PC-3 (cell line): ENCODE data around the gene ULK4. TPM values are rescaled to one million over a fixed set of nuclear protein-coding genes. Genes with fewer than 3 reads are reported as not detected.

ENCODE experiments used
- ATAC-seq: fragments of 200-7000 bp; cut with Tn5 transposase; 2 replicates; pipeline ENCODE4 v1.9.1; 2020; ENCODE audit warnings: mild to moderate bottlenecking, moderate library complexity
- BruUV-seq: library from RNA; stranded (reverse); fragments of 400-500 nt; replicated peaks from 2 replicates; lab custom pipeline; 2021; lab: Mats Ljungman, UMichigan
- CTCF ChIA-PET: fragments of 300-600 bp; sonication (Branson Sonifier 250); formaldehyde crosslinking; loops from one replicate; lab custom pipeline; 2022; ENCODE audit warnings: antibody characterized with exemption; lab: Charles Lee
- POLR2A ChIA-PET: fragments of 300-600 bp; sonication (Branson Sonifier 250); formaldehyde crosslinking; loops from one replicate; lab custom pipeline; 2022; ENCODE audit warnings: antibody characterized with exemption; ENCODE audit not compliant: unreplicated experiment; lab: Charles Lee
- DNase-seq: peaks from one replicate; pipeline ENCODE4 v3.0.0-alpha.2; 2015
- H2AFZ ChIP-seq: fragments of 300-600 bp; sonication (generic); 2 replicates; pipeline ENCODE4 v1.6.0; 2016; ENCODE audit warnings: antibody characterized with exemption, low read length
- H3F3A ChIP-seq: fragments of 300-600 bp; sonication (generic); one replicate; pipeline ENCODE4 v1.6.0; 2017; ENCODE audit warnings: antibody characterized with exemption, low read length, control low read depth, mild to moderate bottlenecking; ENCODE audit not compliant: unreplicated experiment
- H3K27ac ChIP-seq: fragments of 300-600 bp; sonication (generic); 2 replicates; pipeline ENCODE4 v1.5.1; 2016; ENCODE audit warnings: mild to moderate bottlenecking, low read length
- H3K27me3 ChIP-seq: fragments of 300-600 bp; sonication (generic); 2 replicates; pipeline ENCODE4 v1.6.1; 2016; ENCODE audit warnings: low read length, mixed read lengths
- H3K36me3 ChIP-seq: fragments of 300-600 bp; sonication (generic); 2 replicates; pipeline ENCODE4 v1.6.1; 2016; ENCODE audit warnings: low read depth, mixed run types, low read length, mixed read lengths
- H3K4me1 ChIP-seq: fragments of 300-600 bp; sonication (generic); 2 replicates; pipeline ENCODE4 v1.5.1; 2016; ENCODE audit warnings: low read length; ENCODE audit not compliant: insufficient read depth
- H3K4me2 ChIP-seq: fragments of 300-600 bp; sonication (generic); 2 replicates; pipeline ENCODE4 v1.6.0; 2016; ENCODE audit warnings: low read length
- H3K4me3 ChIP-seq: fragments of 300-600 bp; sonication (generic); 2 replicates; pipeline ENCODE4 v1.5.1; 2016; ENCODE audit warnings: mild to moderate bottlenecking, low read length, mixed read lengths
- H3K79me2 ChIP-seq: fragments of 300-600 bp; sonication (generic); 2 replicates; pipeline ENCODE4 v1.6.1; 2017; ENCODE audit warnings: low read length, mixed read lengths
- H3K9ac ChIP-seq: fragments of 300-600 bp; sonication (generic); 2 replicates; pipeline ENCODE4 v1.6.0; 2016; ENCODE audit warnings: mild to moderate bottlenecking, low read length
- H3K9me2 ChIP-seq: fragments of 300-600 bp; sonication (generic); replicated peaks from 2 replicates; pipeline ENCODE4 v1.6.1; 2016; ENCODE audit warnings: mixed run types, low read length, mixed read lengths
- H3K9me3 ChIP-seq: fragments of 300-600 bp; sonication (generic); 2 replicates; pipeline ENCODE4 v1.6.1; 2016; ENCODE audit warnings: low read length, mixed read lengths
- H4K20me1 ChIP-seq: fragments of 300-600 bp; sonication (generic); 2 replicates; pipeline ENCODE4 v1.6.1; 2016; ENCODE audit warnings: low read length, mixed read lengths
- EZH2 ChIP-seq: fragments of 300-600 bp; sonication (generic); IDR thresholded peaks from one replicate; pipeline ENCODE4 v1.6.1; 2017; ENCODE audit warnings: antibody characterized with exemption, mild to moderate bottlenecking, low read length; ENCODE audit not compliant: unreplicated experiment
- EZH2phosphoT487 ChIP-seq: fragments of 300-600 bp; sonication (generic); IDR thresholded peaks from 2 replicates; pipeline ENCODE4 v1.6.1; 2018; ENCODE audit warnings: mild to moderate bottlenecking, antibody characterized with exemption, low read length, borderline replicate concordance
- intact Hi-C: fragments of 100-400 bp; cut with micrococcal nuclease; formaldehyde crosslinking; loops from 2 replicates; pipeline ENCODE4 v1.9.0; 2023
- total RNA-seq: library from RNA; depleted of rRNA; stranded (reverse); fragments of >200 nt; gene quantifications from 2 replicates; pipeline ENCODE4 v1.2.3, GENCODE V29; 2014
- TF ChIP-seq, protein P1 (sequence below): fragments of 300-600 bp; sonication (generic); conservative IDR thresholded peaks from 2 replicates; pipeline ENCODE4 v1.5.1; 2017; ENCODE audit warnings: antibody characterized with exemption, low read depth, mild to moderate bottlenecking, low read length

Gene ULK4
- total RNA-seq, 1 experiment from 2014 or later: 4.8 TPM

DNA sequence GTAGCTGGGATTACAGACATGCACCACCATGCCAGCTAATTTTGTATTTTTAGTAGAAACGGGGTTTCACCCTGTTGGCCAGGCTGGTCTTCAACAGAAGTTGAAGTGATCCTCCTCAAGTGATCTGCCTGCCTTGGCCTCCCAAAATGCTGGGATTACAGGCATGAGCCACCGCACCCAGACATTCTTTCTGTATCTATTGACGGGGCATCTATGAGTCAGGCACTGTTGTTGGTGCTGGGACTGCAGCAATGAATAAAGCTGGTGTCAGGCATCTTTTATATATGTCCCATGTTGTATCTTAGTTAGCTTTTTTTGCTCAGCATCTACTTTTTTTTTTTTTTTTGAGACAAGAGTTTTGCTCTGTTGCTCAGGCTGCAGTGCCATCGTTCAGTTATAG lies 47.6 kb upstream of the ULK4 start:
- TF ChIP-seq EZH2phosphoT487 (no peak), EZH2 (no peak)
- TF ChIP-seq, protein P1, sequence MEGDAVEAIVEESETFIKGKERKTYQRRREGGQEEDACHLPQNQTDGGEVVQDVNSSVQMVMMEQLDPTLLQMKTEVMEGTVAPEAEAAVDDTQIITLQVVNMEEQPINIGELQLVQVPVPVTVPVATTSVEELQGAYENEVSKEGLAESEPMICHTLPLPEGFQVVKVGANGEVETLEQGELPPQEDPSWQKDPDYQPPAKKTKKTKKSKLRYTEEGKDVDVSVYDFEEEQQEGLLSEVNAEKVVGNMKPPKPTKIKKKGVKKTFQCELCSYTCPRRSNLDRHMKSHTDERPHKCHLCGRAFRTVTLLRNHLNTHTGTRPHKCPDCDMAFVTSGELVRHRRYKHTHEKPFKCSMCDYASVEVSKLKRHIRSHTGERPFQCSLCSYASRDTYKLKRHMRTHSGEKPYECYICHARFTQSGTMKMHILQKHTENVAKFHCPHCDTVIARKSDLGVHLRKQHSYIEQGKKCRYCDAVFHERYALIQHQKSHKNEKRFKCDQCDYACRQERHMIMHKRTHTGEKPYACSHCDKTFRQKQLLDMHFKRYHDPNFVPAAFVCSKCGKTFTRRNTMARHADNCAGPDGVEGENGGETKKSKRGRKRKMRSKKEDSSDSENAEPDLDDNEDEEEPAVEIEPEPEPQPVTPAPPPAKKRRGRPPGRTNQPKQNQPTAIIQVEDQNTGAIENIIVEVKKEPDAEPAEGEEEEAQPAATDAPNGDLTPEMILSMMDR: no peak
- Histone ChIP-seq H3K9me3 (no peaks in the 10 kb centered on the region), H2AFZ (no peak overlapping the region), H3K9ac (no peak overlapping the region), H4K20me1 (no peaks in the 10 kb centered on the region), H3K36me3 (no peaks in the 10 kb centered on the region), H3K4me1 (0 out of 2 replicates have a peak, but pooled peaks cover 6% of the 10 kb centered on the region), H3K79me2 (peaks cover 6% of the 10 kb centered on the region), H3K27ac (no peak overlapping the region), H3K27me3 (no peaks in the 10 kb centered on the region), H3K4me3 (no peak overlapping the region), H3F3A (no peaks in the 10 kb centered on the region), H3K9me2 (no peaks in the 10 kb centered on the region), H3K4me2 (no peak overlapping the region)
- intact Hi-C loops: no loop called here
- DNase-seq: no peak
- no peak for ATAC-seq
- no TSS peak for BruUV-seq
- ChIA-PET CTCF (no interaction called here), POLR2A (no interaction called here)

DNA sequence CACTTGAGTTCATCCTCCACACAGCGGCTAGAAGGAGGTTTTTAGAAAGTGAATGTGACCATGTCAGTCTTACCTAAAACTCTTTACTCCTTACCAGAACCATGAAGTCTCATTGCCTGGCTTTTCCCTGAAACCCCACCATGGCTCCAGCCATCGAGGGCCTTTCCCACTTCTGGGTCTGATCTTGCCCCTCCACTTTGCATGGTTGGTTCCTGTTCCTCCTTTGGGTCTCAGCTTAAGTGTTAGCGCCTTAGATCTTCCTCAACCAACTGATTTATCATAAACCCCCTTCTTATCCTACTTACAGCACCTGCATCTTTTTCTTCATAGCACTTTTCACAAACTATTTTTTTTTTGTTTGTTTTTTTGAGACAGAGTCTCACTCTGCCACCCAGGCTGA lies 45.9 kb upstream of the ULK4 start:
- H3K9me2 ChIP-seq: no peaks in the 10 kb centered on the region
- H3K4me1 ChIP-seq: no peaks in the 10 kb centered on the region
- H3K79me2 ChIP-seq: no peaks in the 10 kb centered on the region
- no peaks in the 10 kb centered on the region for H3K36me3 ChIP-seq
- H3K27me3 ChIP-seq: no peaks in the 10 kb centered on the region
- H3K9ac ChIP-seq: no peak overlapping the region
- TF ChIP-seq EZH2 (no peak), EZH2phosphoT487 (no peak)
- TF ChIP-seq, protein P1: no peak
- no peak for ATAC-seq
- intact Hi-C loops: no loop called here
- no peak for DNase-seq
- no peak overlapping the region for H3K4me2 ChIP-seq
- H3K4me3 ChIP-seq: no peak overlapping the region
- no peaks in the 10 kb centered on the region for H3K9me3 ChIP-seq
- no peaks in the 10 kb centered on the region for H3F3A ChIP-seq
- H3K27ac ChIP-seq: no peak overlapping the region
- ChIA-PET POLR2A (no interaction called here), CTCF (no interaction called here)
- H2AFZ ChIP-seq: no peak overlapping the region
- H4K20me1 ChIP-seq: no peaks in the 10 kb centered on the region
- BruUV-seq: no TSS peak

DNA sequence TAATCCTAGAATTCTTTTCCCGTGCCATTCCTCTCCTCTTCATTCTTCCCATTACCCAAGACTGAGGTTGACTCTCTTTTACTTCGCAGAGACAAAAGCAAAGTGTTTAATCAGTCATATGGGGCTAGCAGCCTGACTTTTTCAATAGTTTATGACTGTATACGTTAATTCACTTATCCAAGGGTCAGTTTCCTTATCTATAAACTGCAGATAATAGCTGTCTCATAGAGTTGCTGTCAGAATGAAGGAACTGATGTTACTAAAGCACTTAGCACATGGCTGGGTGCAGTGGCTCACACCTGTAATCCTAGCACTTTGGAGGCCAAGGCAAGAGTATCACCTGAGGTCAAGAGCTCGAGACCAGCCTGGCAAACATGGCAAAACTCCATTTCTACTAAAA lies 43.5 kb upstream of the ULK4 start:
- no peak overlapping the region for H3K27ac ChIP-seq
- no peaks in the 10 kb centered on the region for H3K79me2 ChIP-seq
- no TSS peak for BruUV-seq
- no peak overlapping the region for H3K4me3 ChIP-seq
- H2AFZ ChIP-seq: no peak overlapping the region
- ChIA-PET CTCF (no interaction called here), POLR2A (no interaction called here)
- H3K9me3 ChIP-seq: no peaks in the 10 kb centered on the region
- no peak for ATAC-seq
- no peaks in the 10 kb centered on the region for H3K4me1 ChIP-seq
- no peaks in the 10 kb centered on the region for H4K20me1 ChIP-seq
- no peaks in the 10 kb centered on the region for H3F3A ChIP-seq
- no peak overlapping the region for H3K4me2 ChIP-seq
- no peak overlapping the region for H3K9ac ChIP-seq
- no peaks in the 10 kb centered on the region for H3K27me3 ChIP-seq
- no peak for DNase-seq
- H3K9me2 ChIP-seq: no peaks in the 10 kb centered on the region
- intact Hi-C loops: no loop called here
- no peak for TF ChIP-seq EZH2
- TF ChIP-seq, protein P1: no peak
- no peak for TF ChIP-seq EZH2phosphoT487
- no peaks in the 10 kb centered on the region for H3K36me3 ChIP-seq
